Amniotic stem cell (primary cell): Measurements from ENCODE around the gene LONP1.
"Not testable (repeated sequence)": the region's sequence is repeated elsewhere in the genome, so short reads cannot be mapped to it uniquely, and the experiment has no call there.

Experiments
- DNase-seq: peaks from one replicate; lab custom pipeline; 2025; lab: John Stamatoyannopoulos, UW

The LONP1 gene

GRCh38 chr19:5711025-5711424, 8.9 kb downstream of the LONP1 start:
- DNase-seq, result no peak

DNA sequence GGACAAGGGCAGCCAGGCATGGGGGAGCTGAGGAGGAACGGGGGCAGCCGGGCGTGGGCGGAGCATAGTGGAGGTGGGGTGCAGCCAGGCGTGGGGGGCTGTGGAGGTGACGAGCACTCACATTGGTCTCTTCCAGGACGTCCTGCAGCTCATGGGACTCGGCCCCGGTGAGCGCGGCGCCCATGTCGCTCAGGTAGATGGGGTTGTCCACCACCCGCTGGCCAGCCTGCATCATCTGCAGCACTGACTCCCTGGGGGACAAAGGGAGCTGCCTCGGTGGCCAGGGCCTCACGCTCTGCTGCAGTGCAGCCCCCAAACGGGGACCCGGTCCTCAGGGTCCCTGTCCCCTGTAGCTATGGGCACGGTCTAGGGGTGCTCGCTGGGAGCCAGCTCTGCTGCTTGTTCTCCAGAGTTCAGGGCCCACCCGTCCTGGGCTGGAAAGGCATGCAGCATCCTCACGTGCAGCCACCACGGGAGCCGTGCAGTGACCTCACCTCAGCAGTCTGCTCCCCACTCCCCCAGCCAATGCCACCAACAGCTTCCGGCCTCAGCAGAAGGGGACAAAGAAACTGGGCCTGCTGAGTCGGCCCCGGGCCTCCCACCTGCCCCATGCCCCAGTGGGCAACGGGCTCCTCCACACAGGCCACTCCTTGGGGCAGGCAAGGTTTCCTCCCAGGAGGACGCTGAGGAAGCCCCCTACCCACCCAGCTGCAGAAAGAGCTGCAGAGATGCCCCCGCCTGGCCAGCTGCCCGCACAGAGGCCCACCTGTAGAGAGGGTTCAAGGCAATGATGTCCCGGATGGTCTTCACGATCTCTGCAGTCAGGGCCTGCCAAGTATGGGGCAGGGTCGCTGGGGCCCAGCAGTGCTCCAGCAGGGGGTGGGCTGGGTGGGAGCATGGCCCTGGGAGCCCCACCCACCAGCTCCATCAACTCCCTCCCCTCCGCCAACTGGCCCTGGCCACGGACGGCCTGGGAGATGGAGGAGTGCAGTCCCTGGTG, 12.1 kb downstream of the LONP1 start:
- no peak for DNase-seq

DNA sequence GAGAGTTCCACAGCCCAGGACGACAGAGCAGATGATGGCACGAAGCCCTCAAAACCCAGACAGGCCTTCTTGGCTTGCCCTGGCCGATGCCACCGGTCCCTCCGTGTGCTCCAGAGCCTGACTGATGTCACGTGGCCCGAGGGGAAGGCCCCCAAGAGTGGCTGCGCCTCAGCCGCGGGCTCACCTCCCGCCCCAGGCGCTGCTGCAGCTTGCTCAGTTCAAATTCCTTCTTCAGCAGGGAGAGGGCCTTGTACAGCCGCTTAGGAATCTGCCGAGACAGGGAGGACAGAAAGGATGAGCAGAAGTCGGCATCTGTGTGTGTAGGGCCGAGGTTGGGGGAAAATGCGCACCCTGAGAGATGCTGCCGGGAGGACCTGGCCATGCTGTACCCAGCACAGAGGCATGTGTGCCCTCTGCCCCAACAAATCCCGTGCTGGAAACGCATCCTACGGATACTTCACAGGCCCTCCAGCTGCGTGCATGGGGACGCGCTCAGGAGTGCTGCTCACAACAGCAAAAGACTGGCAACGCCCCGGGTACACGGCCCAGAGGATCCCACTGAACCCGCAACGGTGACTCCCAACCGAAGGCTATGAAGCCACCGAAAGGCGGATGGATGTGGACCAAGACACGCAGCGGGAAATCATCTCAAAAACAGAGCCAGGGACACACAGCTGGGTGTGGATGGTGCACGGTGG, 12.9 kb downstream of the LONP1 start:
- no peak for DNase-seq

GRCh38 chr19:5705552-5705951, 14.4 kb downstream of the LONP1 start:
- DNase-seq, result no peak

DNA sequence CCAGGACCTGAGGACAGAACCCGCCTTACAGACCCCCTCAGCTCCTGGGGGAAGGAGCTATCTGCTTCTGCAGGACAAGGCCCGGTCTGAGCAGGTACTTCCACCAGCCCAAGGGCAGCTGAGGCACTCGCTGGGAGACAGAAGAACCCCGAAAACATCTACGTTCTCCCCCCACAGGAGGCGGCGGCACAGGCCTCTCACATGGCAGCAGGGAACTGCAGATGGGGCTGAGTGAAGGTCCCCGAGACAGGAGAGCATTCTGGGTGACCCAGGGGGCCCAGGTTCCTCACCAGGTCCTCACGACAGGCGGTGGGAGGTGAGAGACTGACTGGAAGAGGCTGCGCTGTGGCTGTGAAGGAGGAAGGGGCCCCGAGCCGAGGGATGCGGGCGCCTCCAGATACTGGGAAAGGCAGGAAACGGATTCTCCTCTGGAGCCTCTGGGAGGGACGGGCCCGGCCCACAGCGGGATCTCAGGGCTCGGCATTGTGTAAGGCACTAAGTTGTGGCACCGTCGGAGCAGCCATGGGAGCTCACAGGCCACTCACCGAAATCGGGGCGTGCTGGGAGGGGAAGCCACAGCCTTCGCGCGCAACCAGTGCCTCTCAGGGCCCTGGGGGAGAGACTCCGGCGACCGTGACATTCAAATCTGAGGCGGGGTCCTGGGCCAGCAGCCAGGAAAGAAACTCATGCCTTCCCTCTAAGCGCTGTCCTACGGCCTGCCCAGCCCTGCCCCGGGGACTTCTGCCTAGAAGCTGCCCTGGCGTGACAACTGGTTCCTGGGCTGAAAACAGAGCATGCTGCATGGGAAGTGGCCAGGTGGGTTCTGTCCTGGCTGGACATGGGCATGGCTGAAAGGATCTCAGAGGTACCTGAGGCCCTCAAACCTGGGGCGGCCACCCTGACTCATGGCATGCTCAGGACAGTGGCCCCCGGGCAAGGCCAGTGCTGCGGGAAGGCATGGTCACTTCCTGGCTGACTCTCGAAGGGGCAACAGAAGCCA, 15.8 kb downstream of the LONP1 start:
- DNase-seq, result no peak

GRCh38 chr19:5702053-5702410, 17.9 kb downstream of the LONP1 start:
- DNase-seq, result not testable (repeated sequence)

- no peak for DNase-seq
Observed at GRCh38 chr19:5700455-5701092, 19.4 kb downstream of the LONP1 start.

DNA sequence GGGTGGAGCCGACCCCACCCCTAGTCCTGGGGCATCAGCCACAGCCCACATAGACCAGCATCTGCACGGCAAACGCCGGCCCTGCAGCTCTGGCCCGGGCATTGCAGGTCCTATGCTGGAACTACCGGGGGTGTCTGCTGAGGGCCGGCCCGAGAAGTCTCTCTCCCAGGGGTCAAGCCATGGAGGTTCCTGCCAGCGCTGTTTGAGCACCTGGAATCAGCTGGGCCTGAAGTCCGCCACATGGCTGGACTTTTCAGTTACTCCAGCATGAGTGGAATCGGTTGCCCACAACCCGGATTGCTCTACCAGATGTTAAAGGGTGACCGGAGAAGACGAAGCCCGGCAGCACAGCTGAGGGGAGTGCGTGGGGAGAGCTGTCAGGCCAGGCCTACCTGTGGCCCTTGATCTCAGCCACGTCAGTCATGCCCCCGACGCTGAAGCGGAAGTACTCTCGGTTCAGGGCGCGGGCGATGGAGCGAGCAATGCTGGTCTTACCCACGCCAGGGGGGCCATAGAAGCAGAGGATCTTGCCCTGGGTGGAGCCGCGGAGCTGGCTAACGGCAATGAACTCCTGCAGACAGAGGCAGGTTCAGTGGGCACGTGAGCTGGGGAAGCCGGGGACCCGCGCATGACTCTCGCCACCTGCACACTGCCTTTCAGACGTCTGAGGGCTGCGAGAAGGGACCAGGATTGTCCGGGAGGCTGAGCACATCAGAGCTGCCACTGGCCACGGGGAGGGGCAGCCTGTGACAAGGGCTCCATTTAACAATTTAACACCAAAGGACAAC, 21.1 kb downstream of the LONP1 start:
- DNase-seq, result no peak

DNA sequence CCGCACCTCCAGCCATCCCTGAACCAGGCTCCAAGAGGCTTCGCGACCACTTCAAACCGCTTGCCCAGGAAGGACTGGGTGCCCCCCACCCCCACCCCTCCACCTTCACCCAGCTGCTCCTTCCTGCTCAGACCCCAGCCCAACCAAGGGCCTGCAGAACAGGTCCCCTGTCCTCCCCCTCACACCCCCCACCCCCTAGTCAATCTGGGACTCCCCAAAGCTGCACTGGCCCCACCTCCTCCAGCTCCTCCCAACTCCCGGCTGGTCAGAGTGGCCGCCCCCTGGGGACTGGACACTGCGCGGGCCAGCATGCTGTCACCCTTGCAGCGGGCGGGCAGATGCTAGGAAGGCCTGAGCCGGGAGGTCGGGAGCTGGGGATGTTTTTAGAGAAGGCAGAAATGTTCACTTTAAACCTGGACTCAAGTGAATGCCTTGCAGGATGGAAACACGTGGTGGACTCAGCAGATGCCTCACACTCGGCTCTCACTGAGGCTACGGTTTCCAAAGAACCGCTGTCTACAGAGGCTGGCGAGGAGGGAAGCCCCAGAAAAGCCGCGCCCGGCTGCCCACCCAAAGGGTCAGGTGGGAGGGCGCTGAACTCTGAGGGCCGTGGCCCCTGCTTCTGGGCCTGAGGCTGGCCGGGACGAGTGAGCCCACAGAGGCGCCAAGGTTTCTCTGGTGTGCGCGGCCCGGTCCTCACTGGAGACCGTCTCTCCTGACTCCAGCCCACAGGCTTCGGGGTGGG, 21.9 kb downstream of the LONP1 start:
- DNase-seq, result no peak

DNA sequence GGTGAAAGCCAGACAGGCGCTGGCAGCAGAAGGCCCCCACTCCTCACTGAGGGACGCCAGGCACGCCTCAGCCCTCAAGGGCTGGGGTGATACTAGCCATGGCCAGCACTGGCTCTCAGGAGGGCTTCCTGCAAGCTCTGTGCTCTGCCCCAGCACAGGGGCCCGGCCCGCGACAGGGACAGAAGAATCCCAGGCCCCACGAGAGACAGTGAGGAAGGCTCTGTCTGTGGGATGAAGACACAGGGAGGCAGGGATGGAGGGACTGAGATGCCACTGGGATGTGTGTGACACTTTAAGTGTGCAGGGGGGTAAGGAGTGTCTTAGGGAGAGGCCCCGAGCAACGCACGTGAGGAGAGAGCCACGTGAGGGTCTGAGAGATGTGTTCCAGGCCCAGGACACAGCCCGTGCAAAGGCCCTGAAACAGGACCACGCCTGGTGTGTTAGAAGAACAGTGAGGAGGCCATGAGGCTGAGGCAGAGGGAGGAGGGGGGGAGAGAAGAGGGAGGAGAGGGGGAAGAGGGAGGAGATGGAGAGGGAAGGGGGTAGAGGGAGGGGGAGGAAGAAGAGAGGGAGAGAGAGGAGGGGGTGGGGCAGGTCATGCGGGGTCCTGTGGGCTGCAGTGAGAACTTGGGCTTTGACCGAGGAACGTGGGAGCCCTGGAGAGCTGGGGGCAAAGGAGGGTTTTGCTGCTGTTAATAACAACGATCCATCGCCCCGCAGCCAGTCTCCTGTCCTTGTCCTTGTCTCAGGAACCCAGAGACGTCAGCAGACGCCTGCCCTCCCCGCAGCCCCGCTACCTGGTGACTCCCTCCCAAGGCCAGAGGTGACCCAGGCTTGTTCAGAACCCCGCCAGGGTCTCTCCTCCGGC, 22.7 kb downstream of the LONP1 start:
- DNase-seq, result no peak

DNA sequence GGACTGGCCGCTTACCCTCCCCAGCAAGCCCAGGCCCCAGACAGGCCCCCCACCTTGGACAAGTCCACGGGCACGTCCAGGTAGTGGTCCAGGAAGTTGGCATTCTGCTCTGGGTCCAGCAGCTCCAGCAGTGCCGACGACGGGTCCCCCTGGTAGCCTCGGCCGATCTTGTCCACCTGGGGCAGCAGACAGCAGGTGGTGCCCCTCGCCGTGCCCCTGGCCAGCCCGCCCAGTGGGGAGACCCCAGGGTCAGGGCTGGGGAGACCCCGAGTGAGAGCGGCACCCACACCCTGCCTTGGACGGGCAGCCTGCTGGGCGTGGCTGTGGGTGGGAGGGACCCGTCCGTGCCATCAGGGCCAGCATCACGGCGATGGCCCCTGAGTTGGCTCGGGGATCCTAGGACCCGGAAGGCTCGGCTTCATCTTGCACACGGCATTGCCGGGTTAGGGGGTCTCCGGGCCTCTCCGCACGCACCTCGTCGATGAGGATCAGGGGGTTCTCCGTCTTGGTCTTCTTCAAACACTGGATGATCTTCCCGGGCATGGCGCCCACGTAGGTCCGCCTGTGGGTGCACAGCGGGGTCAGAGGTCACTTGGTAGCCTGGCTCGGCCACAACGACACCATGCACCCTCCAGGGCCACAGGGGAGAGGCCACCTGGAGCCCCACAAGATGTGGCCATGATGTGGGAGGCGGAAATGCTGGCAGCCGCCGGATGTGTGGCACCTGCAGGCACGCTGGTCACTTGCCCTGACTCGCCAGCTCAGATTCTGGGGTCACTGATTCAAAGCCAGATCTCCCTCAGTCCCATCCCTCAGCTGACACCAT, 23.5 kb downstream of the LONP1 start:
- no peak for DNase-seq

DNA sequence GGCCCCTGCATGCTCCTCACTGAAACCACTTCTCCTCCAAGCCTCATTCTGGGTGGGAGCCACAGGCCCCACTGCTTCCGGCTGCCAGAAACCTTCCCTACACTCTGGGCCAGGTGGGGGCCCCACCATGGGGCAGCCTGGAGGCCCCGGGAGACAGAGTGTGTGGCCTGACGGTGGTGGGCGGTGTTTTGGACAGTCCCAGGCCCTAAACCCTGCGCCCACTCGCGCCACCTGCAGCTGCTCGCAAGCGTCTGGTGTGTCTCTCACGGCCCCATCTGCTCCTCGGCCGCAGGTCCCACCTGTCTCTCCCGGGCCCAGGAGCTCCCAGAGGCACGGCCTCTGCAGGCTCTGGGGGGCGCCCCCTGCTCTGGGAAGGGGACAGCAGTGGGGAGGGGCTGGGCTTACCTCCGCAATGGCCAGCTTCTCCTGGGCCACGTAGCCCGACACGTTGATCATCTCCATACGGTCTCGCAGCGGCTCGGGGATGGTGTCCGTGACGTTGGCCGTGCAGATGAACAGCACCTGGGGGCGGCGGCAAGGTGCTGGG, 24.2 kb downstream of the LONP1 start:
- no peak for DNase-seq

- no peak for DNase-seq
Observed at GRCh38 chr19:5694956-5695648, 24.8 kb downstream of the LONP1 start.

DNA sequence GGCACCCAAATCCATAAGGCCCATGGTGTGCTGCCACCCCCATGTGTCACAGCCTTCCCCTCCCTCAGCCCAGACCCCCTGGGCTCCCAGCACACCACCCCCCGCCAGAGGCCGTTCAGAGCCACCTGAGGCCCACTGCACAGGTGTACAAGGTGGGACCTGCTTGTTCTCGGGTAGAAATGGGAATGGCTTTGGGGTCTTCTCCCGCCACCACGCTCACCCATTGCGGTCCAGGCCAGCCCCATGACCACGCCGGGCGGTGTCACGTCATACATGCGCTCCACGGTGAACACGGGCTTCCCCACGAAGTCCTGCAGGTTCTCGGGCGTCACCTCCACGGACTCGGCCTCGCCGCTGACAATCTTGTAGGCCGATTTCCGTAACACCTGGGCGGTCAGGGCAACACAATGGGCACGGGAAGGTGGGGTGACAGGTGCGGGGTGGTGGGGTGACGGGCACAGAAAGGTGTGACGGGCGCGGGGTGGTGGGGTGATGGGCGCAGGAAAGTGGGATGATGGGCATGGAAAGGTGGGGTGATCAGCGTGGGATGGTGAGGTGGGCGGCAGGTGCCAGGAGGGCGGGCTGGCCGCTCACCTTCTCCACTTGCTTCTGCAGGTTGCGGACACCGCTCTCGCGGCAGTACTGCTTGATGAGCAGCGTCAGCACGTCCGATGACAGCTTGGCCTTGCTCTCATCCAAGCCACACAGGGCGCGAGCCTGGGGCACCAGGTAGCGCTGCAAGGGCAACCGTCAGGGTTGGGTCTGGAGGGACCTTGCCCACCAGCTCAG, 25.6 kb downstream of the LONP1 start:
- no peak for DNase-seq

DNA sequence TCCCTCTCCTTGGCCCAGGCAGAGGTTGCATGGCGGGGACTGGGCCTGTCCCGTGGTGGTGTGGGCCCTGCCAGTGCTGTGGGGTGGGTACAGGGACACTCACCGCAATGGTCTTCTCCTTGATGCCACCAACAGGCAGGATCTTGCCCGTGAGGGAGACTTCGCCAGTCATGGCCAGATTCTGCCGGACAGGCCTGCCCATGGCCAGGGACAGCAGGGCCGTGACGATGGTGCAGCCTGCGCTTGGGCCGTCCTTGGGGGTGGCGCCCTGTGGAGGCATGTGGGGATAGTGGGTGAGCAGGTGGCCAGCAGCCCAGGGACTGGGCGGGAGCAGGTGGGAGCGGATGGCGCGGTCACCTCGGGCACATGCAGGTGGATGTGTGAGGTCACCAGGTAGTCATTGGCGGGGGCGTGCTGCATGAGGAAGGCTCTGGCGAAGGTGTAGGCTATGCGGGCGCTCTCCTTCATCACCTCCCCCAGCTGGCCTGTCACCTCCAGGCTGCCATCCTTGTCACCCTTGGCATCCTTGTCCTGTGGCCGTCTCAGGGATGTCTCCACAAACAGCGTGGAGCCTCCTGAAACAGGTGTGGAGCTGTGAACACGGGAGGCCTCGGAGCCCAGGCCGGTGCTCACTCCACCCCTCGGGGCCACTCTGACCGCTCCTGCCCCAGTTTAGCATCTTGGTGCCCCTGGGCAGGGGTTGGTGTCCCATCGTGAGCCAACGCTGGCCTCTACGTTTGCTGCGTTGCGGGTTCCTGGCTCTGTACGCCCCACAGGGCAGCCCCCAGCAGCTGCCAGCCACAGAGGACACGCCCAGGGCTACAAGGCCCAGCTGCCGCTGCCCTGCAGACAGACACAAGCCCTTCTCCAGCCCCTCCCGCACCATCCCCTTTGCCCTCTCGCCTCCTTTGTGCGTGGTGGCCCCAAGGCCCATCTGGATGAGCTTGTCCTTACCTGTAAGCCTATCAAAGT, 26.5 kb downstream of the LONP1 start:
- DNase-seq, result no peak
